Keratinocyte (primary cell): ENCODE data around the gene TRIM47. TPM values are rescaled to one million over a fixed set of nuclear protein-coding genes. Genes with fewer than 3 reads are reported as not detected.
A peak's percentile ranks its signal among the peaks of the same experiment; 100 is the strongest.

Experiments
- DNase-seq: peaks from one replicate; pipeline ENCODE4 v3.0.0-alpha.2; 2011; ENCODE audit warnings: low read depth, missing footprints, low spot score
- FAIRE-seq: peaks from 2 replicates; lab custom pipeline; 2011; peaks lifted over from hg19 to GRCh38; lab: Jason Lieb, UNC
- H2AFZ ChIP-seq: 2 replicates; pipeline ENCODE4 v1.6.0; 2012; ENCODE audit warnings: low read length, control low read depth, inconsistent platforms; ENCODE audit not compliant: control insufficient read depth
- H3K27ac ChIP-seq: 2 replicates; pipeline ENCODE4 v1.5.1; 2011; ENCODE audit warnings: low read length; ENCODE audit not compliant: control insufficient read depth, insufficient read depth
- H3K27me3 ChIP-seq: 3 replicates; pipeline ENCODE4 v1.6.0; 2011; ENCODE audit warnings: low read length; ENCODE audit not compliant: control insufficient read depth, insufficient read depth; ENCODE audit errors: extremely low read depth
- H3K36me3 ChIP-seq, 2 experiments: 2 replicates in 1 of 2; 3 replicates in 1 of 2; pipeline ENCODE4 v1.5.1; 2011; ENCODE audit warnings: low read length in 2 of 2, mild to moderate bottlenecking in 1 of 2; ENCODE audit not compliant: control insufficient read depth in 2 of 2, insufficient read depth in 2 of 2; ENCODE audit errors: extremely low read depth in 1 of 2
- H3K4me1 ChIP-seq: 3 replicates; pipeline ENCODE4 v1.5.1; 2011; ENCODE audit warnings: low read length; ENCODE audit not compliant: control insufficient read depth, insufficient read depth; ENCODE audit errors: extremely low read depth
- H3K4me2 ChIP-seq: 3 replicates; pipeline ENCODE4 v1.6.0; 2011; ENCODE audit warnings: low read depth, low read length; ENCODE audit not compliant: control insufficient read depth, insufficient read depth; ENCODE audit errors: extremely low read depth
- H3K4me3 ChIP-seq, 3 experiments: fragments of 200-600 bp in 1 of 3; sonication (generic) in 1 of 3; 2 replicates in 2 of 3; 3 replicates in 1 of 3; pipeline ENCODE4 v1.5.1; 2011 to 2016; ENCODE audit warnings: low read length in 3 of 3, mild to moderate bottlenecking in 3 of 3, control low read depth in 2 of 3, inconsistent platforms in 1 of 3, low read depth in 1 of 3, mixed read lengths in 1 of 3, mixed run types in 1 of 3, moderate library complexity in 1 of 3; ENCODE audit not compliant: control insufficient read depth in 2 of 3, insufficient read depth in 2 of 3; ENCODE audit errors: extremely low read depth in 1 of 3
- H3K79me2 ChIP-seq: 2 replicates; pipeline ENCODE4 v1.6.0; 2012; ENCODE audit warnings: low read length; ENCODE audit not compliant: control insufficient read depth, insufficient read depth
- H3K9ac ChIP-seq: 3 replicates; pipeline ENCODE4 v1.6.0; 2011; ENCODE audit warnings: low read length; ENCODE audit not compliant: control insufficient read depth, insufficient read depth; ENCODE audit errors: extremely low read depth
- H3K9me1 ChIP-seq: 3 replicates; pipeline ENCODE4 v1.6.0; 2011; ENCODE audit warnings: low read length; ENCODE audit not compliant: control insufficient read depth, insufficient read depth; ENCODE audit errors: extremely low read depth
- H3K9me3 ChIP-seq: 2 replicates; pipeline ENCODE4 v1.5.1; 2012; ENCODE audit warnings: low read depth, low read length; ENCODE audit not compliant: control insufficient read depth
- H4K20me1 ChIP-seq: 3 replicates; pipeline ENCODE4 v1.6.0; 2011; ENCODE audit warnings: low read length; ENCODE audit not compliant: control insufficient read depth, insufficient read depth; ENCODE audit errors: extremely low read depth
- EZH2 ChIP-seq: IDR thresholded peaks from one replicate; pipeline ENCODE4 v1.6.1; 2012; ENCODE audit warnings: inconsistent platforms, mild to moderate bottlenecking, low read length, moderate library complexity
- dilution Hi-C: fragments of 300-500 bp; cut with MboI; formaldehyde crosslinking; loops from one replicate; pipeline ENCODE4 v1.7.0; 2020; ENCODE audit warnings: low sequenced_read_pairs; ENCODE audit not compliant: extremely low pct_ligation_motif_present
- polyA plus RNA-seq, 5 experiments: library from polyadenylated mRNA; depleted of rRNA in 3 of 5; stranded (reverse) in 3 of 5; stranded (forward) in 1 of 5; unstranded in 1 of 5; fragments of >200 nt; gene quantifications; 1 replicate in 1 of 5; 2 replicates in 3 of 5; 3 replicates in 1 of 5; pipeline versions ENCODE4 v1.2.1 to v1.2.3, GENCODE V29; 2011 to 2012; ENCODE audit warnings: missing spikeins in 2 of 5, low read depth in 1 of 5, low replicate concordance in 1 of 5
- TF ChIP-seq, protein P1 (sequence below), 3 experiments: IDR thresholded peaks in 1 of 3; conservative IDR thresholded peaks in 1 of 3; optimal IDR thresholded peaks in 1 of 3; 2 replicates in 2 of 3; 3 replicates in 1 of 3; pipeline versions ENCODE3 to v1.5.1; 2011; ENCODE audit warnings: low read length in 3 of 3, mild to moderate bottlenecking in 3 of 3, moderate library complexity in 2 of 3, control low read depth in 1 of 3, inconsistent platforms in 1 of 3; ENCODE audit not compliant: insufficient read depth in 2 of 3; ENCODE audit errors: extremely low read depth in 1 of 3

The TRIM47 gene
- polyA plus RNA-seq, 1 donor (not counting 4 experiments of a cell fraction or from before 2014, with no cell fraction given), result 9.4 TPM

DNA sequence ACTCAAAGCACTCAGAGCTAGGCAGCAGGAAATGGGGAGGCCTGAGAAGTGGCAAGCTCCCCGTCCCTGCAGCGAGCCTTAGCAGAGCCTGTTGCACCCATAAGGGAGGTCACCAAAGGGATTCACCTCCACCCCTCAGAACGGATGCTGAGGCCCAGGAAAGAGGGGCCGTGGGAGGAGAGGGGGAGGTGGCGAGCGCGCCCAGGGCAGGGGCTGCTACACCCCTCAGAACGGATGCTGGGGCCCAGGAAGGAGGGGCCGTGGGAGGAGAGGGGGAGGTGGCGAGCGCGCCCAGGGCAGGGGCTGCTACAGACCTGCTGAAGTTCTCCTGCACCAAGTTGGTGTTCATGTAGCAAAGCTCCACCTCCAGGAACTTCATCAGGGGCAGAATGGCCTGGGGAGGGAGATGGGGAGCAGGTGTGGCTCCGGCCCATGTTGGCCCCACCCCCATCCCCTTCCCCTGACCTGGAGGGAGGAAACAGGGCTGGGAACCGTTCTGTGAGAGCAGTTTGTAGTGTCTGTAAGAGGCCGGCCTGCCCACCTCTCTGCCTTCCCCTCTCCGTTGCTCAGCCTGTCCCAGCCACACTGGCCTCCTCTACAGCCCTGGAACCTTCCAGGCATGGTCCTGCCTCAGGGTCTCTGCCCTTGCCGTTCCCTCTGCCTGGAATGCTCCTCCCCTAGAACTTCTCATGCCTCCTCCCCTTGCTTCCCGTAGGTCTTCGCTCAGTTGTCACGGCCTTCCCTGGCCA is 45.6 kb downstream of the TRIM47 start:
- no peak overlapping the region for H3K4me2 ChIP-seq
- no peaks in the 10 kb centered on the region for H4K20me1 ChIP-seq
- dilution Hi-C loops, result no loop called here
- no peak for TF ChIP-seq EZH2
- TF ChIP-seq, protein P1, sequence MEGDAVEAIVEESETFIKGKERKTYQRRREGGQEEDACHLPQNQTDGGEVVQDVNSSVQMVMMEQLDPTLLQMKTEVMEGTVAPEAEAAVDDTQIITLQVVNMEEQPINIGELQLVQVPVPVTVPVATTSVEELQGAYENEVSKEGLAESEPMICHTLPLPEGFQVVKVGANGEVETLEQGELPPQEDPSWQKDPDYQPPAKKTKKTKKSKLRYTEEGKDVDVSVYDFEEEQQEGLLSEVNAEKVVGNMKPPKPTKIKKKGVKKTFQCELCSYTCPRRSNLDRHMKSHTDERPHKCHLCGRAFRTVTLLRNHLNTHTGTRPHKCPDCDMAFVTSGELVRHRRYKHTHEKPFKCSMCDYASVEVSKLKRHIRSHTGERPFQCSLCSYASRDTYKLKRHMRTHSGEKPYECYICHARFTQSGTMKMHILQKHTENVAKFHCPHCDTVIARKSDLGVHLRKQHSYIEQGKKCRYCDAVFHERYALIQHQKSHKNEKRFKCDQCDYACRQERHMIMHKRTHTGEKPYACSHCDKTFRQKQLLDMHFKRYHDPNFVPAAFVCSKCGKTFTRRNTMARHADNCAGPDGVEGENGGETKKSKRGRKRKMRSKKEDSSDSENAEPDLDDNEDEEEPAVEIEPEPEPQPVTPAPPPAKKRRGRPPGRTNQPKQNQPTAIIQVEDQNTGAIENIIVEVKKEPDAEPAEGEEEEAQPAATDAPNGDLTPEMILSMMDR (optimal IDR thresholded peaks at IDR 0.05 in 1 of 3, IDR thresholded peaks at IDR 0.05 in 1 of 3, conservative IDR thresholded peaks at IDR 0.05 in 1 of 3; ENCODE audit: extremely low read depth in 1 of 3, insufficient read depth in 2 of 3, low read length in 3 of 3), result no peak
- FAIRE-seq (no peak), DNase-seq (no peak)
- H3K9ac ChIP-seq, result no peak overlapping the region
- no peaks in the 10 kb centered on the region for H3K36me3 ChIP-seq
- H3K9me3 ChIP-seq, result no peaks in the 10 kb centered on the region
- no peaks in the 10 kb centered on the region for H3K9me1 ChIP-seq
- peak overlapping the region; percentile 51 for H2AFZ ChIP-seq
- no peaks in the 10 kb centered on the region for H3K27me3 ChIP-seq
- H3K79me2 ChIP-seq, result no peaks in the 10 kb centered on the region
- H3K4me1 ChIP-seq, result peaks cover 3% of the 10 kb centered on the region
- H3K4me3 ChIP-seq, result no peak overlapping the region
- H3K27ac ChIP-seq, result no peak overlapping the region

DNA sequence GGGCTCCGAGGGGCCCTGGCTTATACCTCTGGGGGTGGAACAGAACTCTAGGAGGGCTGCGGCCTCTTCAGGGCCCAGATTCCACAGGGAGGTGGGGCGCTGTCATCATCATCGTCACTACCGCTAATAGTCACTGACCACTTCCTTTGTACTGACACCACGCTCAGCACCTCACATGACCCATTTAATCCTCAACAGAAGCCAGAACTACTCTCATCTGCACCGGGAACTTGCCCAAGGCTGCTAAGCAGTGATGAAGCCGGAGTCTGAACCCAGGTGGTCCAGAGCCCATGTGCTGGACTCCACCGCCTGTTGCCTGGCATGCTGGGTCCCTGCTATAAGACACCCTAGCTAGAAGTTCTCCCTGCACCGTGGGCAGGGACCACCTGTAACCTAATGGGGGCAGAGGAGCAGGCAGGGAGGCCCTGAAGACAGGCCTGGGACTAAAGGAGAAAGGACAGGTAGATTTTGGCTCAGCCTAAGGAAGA is 46.2 kb downstream of the TRIM47 start:
- no peaks in the 10 kb centered on the region for H4K20me1 ChIP-seq
- no peaks in the 10 kb centered on the region for H3K9me1 ChIP-seq
- H3K36me3 ChIP-seq, result no peaks in the 10 kb centered on the region
- no peak overlapping the region for H3K4me2 ChIP-seq
- H3K4me3 ChIP-seq, result no peak overlapping the region
- no peak for DNase-seq
- TF ChIP-seq, protein P1 (optimal IDR thresholded peaks at IDR 0.05 in 1 of 3, IDR thresholded peaks at IDR 0.05 in 1 of 3, conservative IDR thresholded peaks at IDR 0.05 in 1 of 3; ENCODE audit: extremely low read depth in 1 of 3, insufficient read depth in 2 of 3, low read length in 3 of 3), result no peak
- no peak for TF ChIP-seq EZH2
- no peaks in the 10 kb centered on the region for H3K79me2 ChIP-seq
- H3K27me3 ChIP-seq, result no peaks in the 10 kb centered on the region
- H3K27ac ChIP-seq, result no peak overlapping the region
- H3K4me1 ChIP-seq, result peaks cover 3% of the 10 kb centered on the region
- H2AFZ ChIP-seq, result no peak overlapping the region
- dilution Hi-C loops, result no loop called here
- no peaks in the 10 kb centered on the region for H3K9me3 ChIP-seq
- no peak overlapping the region for H3K9ac ChIP-seq
- FAIRE-seq, result no peak
